Stimulated activated CD4-positive, alpha-beta T cell treated with anti-CD3 and anti-CD28 coated beads, Interleukin-15, amount 100 ng/mL, for 24 hours (primary cell): ENCODE data around the gene PANX2.
"Not testable (repeated sequence)": the region's sequence is repeated elsewhere in the genome, so short reads cannot be mapped to it uniquely, and the experiment has no call there.

ENCODE experiments used
- DNase-seq: peaks from one replicate; pipeline ENCODE4 v3.0.0-alpha.2; 2020

Gene PANX2

DNA sequence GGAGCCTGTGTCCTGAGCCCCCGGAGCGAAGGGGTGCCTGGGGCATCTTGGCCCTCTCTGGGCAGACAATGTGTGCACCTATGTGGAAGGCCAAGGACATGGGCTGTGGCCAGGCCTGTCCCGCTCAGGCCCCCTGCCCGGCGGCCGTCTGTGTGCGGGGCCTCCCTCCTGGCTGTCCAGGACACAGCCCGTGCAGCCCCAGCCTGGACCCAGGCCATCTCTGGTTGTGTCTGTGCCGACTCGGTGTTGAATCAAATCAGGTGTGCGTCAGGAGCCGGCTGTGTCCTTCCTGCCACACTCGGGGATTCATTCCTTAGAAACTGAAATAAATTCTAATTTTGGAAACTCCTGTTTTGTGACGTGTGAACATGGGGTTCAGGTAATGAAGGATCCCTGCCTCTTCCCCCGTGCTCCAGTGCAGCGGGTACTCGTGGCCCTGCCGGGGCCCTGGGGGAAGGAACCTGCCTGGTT is 28.8 kb downstream of the PANX2 start:
- DNase-seq: no peak

DNA sequence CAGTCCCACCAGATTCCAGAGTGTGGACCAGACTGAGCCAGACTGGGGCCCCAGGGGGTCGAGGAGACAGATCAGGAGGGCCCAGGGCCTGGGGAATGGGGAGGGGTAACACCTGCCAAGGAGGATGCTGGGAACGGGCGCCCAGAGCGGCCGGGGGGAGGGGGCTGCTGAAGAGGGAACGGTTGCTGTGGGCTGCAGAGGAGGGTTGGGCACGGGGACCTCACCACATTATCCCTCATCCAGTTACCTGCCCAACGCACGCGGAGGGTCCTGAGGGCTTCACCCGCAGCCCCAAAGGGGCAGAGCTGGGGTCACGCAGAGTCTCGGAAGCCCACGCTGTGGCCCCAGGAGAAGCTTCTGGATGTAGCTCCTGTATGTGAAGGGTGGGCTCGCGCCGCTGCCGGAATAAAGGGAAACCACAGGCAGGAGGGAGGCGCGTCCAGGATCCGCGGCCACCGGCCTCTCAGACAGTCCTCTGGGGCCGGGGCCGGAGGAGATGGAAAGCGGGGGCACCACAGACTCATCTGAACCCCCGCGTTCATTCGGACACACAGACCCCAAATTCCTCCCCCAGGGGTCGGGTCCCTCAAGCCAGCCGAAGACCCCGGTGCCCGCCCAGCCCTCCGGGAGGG is 29.4 kb downstream of the PANX2 start:
- DNase-seq: no peak

DNA sequence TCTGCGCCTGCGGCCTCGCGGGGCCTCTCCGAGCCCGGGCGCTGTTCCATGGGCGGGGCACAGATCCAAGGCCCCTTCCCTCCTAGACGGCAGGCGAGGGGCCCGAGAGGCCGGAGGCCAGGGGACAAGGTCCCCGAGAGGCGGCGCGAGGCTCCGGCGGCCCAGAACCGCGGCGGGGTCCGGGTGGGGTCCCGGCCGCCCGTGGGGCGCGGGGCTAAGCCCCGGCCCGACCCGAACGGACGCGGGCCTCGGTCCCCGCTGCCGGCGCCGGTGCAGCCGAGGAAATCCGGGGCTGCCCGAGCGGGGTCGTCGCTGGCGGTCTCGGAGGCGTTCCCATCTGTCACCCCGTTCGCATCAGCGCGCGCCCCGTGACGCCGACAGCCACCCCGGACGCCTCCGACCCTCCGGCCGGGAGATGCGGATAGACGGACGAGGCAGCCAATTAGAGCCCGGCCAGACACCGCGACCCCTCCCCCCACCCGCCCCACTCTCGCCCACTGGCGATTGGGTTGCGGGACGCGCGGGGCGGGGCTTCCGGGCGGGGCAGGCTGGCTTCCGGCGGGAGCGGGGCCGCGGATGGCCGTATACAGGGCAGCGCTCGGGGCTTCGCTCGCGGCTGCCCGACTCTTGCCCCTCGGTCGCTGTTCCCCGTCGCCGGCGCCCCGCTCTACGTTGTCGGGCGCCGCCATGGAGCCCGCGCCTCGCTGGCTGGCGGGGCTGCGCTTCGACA is 30.1 kb downstream of the PANX2 start, which contains the start of gene SELENOO:
TSS of gene SELENOO (plus strand) at position 551 of the 730 bp plus-strand sequence. CDS start at position 577, 26 bp downstream.
- DNase-seq: peak; percentile 95

DNA sequence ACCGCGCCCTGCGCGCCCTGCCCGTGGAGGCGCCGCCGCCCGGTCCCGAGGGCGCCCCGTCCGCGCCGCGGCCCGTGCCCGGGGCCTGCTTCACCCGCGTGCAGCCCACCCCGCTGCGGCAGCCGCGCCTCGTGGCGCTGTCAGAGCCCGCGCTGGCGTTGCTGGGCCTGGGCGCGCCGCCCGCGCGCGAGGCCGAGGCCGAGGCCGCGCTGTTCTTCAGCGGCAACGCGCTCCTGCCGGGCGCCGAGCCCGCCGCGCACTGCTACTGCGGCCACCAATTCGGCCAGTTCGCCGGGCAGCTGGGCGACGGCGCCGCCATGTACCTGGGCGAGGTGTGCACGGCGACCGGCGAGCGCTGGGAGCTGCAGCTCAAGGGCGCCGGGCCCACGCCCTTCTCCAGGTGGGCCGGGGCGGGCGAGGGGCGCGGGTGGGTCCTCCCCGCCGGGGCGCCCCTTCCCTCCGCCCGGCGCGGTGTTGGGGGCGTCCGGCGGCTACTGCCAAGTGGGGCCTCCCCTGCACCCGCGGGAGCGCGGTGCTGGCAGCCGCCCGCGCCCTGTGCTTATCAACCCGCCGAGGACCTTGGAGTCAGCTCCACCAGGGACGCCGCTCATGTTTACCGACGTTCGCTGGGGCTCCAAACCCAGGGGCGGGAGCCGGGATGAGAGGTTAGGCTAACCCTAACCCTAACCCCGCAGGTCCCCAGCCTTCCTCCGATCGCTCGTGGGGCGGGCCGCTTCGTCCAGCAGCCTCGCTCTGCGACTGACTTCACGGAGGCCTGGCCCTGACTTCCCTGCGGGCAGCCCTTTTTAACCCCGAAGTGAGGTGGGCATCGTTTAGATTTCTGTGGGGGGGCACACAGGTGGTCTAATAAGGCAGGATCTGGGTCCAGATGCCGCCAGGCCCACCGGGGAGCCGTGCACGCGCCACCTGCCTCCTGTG is 30.9 kb downstream of the PANX2 start:
- DNase-seq: no peak

DNA sequence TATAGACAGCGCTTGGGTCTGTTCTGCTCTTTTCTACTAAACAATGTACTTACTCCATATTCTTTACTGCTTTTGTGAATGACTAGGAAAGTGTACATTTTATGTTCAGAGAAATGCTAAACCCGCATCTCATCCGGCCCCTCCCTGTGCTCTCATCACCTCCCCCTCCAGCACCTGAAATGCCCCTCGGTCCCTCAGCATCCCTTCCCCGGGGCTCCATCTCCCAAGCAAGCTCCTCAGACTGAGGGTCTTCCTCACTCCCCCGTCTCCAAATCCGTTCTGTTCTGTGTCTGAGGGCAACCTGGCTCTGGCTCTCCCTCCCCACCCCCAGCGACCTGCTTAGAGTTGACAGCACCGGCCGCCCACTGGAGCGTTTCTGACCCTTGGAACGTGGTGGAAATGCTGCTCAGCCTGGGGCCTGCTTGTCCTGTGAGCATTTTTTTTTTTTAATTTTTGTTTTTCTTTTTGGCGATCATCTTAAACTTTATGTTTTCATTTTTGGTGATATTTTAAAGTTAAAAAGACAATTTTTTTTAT is 31.7 kb downstream of the PANX2 start:
- no peak for DNase-seq

DNA sequence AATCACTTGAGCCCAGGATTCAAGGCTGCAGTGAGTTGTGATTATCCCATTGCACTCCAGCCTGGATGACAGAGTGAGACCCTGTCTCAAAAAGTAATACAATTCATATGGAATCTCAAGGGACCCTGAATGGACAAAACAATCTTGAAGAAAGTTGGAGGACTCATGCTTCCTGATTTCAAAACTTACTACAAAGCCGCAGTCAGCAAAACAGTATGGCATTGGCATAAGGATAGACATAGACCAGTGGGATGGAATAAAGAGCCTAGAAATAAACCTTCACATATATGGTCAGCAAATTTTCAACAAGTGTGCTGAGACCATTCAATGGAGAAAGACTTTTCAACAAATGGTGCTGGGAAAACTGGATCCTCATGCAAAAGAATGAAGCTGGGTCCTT is 32.8 kb downstream of the PANX2 start:
- no peak for DNase-seq

DNA sequence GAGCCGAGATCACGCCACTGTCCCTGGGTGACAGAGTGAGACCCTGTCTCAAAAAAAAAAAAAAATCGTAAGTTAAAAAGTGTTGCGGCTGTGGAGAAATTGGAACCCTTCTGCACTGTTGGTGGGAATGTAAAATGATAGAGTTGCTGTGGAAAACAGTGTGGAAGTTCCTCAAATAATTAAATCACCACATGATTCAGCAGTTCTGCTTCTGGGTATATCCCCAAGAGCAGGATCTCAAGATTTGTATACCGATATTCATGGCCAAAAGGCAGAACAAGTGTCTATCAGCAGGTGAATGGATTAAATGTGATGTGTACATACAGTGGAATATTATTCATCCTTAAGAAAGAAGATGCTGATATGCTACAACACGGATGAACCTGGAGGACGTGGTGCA is 34.0 kb downstream of the PANX2 start:
- no peak for DNase-seq

DNA sequence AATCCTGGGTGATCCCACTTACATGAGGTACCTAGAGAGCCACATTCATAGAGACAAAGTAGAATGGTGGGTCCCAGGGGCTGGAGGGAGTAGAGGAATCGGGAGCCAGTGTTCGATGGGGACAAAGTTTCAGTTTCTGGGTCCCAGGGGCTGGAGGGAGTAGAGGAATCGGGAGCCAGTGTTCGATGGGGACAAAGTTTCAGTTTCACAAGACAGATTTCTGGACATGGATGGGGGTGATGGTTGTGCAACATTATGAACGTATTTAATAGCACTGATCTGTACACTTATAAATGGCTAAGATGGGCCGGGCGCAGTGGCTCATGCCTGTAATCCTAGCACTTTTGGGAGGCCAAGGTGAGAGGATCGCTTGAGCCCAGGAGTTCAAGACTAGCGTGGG is 34.5 kb downstream of the PANX2 start:
- DNase-seq: not testable (repeated sequence)

DNA sequence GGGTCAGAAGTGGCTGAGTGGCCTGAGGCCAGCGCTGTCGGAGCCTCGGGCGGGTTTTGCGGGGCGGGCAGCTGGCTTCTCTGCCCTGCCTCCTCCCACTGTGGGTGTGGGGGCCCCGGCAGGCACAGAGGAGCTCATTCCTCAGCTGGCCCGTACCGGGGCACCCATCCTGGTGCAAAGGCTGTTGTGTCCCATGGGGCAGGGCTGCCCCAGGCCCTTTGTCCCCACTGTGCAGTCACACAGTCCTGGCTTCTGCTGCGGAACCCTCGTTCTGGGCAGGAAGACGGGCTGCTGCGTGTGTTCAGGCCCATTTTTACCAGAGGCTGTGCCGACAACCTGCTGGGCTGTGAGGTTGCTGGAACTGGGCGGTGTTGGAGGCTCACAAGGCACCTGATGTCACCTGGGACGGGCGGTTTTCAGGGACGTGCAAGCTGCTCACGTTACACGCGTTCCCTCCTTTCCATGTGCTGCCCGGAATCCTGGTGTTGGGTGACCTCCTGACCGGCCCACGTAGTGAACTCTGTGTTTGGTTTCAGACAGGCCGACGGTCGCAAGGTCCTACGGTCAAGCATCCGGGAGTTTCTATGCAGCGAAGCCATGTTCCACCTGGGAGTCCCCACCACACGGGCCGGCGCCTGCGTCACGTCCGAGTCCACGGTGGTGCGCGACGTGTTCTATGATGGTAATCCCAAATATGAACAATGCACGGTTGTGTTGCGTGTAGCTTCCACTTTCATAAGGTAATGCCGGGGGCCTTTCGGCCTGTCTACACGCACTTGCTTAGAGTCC is 35.4 kb downstream of the PANX2 start:
- DNase-seq: no peak

DNA sequence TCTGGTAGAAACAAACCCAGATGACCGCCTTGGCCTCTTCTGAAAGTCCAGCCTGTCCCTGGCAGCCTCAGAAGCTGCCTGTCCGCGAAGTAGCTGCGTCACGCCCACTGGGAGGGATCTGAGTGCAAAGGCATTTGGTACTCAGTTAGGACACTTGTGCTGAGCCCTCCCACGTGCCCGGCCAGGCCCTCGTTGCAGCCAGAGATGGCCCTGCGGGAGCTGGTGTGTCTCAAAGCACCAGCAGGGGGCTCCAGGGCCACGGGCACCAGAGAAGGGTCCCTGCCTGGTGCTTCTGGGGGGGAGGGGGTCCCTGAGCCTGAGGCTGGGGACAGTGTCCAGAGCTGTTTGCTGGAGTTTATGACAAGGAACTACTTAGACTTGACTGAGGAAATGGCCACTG is 36.1 kb downstream of the PANX2 start:
- DNase-seq: no peak

DNA sequence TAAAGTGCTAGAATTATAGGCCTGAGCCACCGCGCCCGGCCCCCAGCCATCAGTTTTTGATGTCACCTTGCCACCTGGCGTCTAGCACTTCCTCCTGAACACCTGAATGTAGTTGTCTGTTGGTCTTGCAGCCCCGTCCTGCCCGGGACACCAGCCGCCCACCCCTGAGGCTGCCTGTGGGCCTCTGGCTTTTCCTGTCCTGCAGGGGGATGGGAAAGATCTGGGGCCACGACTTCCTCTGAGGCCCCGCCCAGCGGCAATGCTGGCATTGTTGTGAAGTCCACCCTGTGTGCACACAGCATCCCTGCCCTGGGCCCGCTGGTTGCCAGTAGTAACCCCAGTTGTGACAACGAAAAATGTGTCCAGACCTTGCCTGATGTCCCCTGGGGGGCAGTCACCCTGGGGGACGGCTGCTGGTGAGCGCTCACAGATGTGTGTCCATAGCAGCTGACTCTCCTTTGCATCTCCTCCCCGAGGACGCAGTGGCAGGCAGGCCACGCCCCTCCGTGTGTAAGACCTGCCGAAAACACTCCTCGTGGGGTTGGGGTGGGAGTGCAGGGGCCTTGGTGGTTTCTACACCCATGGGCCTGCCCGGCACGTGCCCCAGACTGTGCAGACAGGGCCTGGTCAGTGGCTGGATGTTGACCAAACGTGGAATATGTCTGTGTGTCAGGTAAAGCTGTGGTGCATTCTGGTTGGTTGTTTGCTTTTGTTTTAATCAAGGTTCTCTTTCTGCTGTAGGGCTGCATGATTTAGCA is 37.0 kb downstream of the PANX2 start:
- DNase-seq: no peak

DNA sequence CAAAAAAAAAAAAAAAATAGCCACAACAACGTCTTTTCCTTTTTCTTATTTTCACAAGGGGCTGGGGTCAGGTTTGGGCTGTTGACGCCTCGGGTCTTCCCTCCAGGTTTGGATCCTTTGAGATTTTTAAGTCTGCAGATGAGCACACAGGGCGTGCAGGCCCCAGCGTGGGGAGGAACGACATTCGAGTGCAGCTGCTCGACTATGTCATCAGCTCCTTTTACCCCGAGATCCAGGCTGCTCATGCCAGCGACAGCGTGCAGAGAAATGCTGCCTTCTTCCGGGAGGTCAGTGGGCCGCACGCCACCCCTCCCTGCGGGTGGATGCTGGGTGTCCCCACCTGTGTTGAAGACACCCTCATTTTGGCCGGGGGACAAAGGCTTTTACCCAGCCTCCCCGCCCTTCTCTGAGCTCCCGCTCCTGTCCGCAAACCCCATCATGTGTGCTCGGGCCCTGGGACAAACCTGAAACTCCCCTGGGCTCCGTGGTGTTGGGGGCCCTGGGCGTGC is 38.0 kb downstream of the PANX2 start:
- DNase-seq: no peak

DNA sequence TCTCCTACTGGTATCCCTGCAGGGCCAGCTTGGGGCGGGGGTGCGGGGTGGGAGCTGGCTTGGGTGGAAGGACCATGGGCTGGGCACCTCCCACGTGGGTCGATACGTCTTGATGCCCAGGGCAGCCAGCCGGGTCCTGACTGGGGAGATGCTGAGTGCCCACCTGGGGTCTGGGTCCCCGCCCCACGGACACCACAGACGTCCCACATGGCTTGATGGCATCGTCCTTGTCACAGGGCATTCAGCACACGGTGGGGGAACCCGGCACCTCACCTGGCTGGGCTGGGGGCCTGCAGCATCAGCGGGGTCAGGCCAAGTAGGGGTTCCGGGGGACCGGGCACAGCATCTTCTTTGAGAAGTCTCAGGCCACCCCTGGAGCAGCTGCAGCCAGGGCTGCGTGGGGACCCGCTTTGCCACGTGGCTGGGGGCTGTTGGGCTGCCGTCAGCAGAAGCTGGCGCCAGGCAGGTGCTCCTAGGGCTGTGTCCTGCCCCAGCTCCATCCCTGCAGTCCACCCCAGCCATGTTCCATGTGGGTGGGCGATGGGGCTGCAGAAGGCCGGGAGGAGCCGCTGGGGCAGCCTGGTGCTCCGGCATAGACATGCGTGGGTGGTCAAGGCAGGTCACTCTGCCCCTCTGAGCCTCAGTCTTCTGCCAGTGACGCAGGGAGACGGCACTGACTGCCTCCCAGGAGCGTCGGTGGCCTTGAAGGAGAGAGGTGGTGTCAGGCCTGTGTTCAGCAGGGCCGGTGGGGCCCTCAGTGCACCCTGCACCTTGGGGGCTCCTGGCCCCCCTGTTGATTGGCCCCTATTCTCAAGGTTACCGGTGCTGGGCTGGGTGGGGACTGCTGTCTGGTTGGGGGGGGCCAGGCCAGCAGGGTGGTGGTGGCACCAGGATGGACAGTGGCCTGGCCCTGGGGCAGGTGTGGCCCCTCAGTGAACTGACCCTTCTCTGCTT is 38.7 kb downstream of the PANX2 start:
- DNase-seq: no peak

DNA sequence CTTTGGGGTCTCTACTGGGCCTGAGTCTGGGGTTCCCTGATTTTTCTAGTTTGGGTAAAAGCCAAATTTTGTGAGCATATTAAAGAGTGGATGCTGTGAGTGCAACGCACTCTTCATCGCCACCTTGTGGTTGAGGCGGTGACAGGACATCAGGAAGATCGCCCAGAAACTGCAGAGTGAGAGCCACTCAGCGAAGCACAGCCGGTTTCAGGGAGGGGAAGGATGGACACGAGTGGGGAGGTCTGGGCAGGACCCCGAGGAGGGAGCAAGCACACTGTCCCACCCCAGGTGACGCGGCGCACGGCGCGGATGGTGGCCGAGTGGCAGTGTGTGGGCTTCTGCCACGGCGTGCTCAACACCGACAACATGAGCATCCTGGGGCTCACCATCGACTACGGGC is 39.4 kb downstream of the PANX2 start:
- DNase-seq: peak; percentile 79

DNA sequence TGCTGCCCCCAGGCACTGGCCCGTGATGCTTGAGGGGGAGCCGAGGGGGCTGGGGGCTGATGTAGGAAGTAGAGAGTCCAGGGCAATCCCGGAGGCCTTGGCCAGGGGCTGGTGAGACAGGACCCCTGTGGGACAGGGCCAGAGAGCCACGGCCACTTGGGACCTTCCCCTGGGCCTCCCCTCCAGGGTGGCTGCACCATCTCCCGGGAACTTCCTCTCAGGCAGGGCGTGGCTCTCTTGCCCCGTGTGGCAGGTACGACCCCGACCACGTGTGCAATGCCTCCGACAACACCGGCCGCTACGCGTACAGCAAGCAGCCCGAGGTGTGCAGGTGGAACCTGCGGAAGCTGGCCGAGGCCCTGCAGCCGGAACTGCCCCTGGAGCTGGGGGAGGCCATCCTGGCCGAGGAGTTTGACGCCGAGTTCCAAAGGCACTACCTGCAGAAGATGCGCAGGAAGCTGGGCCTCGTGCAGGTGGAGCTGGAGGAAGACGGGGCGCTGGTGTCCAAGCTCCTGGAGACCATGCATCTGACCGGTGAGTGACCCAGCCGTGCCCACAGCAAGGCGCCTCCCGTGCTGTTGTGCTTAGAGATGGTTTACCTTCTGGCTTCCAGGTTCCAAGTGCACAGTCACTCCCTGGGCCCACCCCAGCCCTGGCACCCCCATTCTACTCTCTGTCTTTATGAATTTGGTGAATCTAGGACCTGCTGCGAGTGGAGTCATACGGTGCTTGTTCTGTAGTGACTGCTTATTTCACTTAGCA is 40.0 kb downstream of the PANX2 start:
- DNase-seq: no peak

DNA sequence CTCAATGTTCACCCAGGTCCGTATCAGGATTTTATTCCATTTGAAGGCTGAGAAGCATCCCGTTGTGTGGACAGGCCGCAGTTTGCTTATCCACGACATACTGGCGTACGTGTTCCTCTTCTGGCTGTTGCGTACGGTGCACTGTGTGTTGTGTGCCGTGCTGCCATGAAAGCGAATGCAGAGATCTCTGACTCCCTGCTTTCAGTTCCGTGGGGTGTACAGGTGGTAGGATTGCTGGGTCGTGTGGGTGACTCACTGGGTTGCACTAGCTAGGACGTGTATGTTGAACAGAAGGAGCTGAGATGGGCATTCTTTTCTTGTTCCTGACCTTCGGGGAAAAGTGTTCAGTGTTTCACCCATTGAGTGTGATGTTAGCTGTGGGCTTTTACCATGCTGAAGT is 40.6 kb downstream of the PANX2 start:
- no peak for DNase-seq

DNA sequence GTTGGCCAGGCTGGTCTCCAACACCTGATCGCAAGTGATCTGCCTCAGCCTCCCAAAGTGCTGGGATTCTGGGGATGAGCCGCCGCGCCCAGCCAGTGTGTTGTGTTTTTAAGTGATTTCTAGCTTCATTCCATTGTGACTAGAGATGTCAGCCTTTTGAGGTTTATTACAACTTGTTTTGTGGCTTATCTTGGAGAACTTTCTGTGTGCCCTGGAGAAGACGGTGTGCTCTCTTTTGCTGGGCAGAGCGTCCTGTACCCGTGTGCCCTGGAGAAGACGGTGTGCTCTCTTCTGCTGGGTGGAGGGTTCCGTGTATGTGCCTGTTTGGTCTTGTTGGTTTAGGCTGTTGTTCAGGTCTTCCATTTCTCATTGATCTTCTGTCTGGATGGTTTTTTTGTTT is 42.7 kb downstream of the PANX2 start:
- DNase-seq: no peak

DNA sequence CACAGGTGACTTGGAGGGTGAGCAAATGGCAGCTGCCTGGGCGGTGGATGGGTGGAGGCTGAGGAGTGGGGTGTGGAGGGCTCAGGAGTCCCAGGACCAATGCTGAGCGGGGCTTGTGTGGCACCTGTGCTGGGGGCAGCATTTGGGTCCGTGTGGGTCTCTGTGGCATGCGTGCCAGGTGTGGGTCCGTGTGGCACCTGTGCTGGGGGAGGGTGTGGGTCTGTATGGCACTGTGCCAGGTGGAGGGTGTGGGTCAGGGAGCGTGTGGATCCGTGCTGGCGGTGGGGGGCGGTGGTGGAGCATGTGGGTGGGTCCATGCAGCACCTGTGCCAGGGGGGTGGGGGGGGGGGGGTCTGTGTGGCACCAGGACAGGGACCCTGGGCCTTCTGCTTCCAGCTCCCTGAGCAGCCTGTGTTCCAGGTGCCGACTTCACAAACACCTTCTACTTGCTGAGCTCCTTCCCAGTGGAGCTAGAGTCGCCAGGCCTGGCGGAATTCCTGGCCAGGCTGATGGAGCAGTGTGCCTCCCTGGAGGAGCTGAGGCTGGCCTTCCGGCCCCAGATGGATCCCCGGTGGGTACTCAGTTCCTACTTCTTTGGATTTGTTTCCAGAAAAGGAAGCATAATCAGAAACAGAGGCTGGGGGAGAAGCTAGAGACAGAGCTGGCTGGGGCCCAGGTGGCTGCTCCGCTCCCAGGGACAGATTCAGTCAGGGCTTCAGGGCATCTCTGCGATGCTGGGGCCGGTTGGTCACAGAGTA is 44.9 kb downstream of the PANX2 start:
- DNase-seq: no peak
